Mucosa of stomach (tissue), 1 donor: ENCODE results near the gene TRPC6.

Experiments used
- H3K27me3 ChIP-seq: one replicate; pipeline ENCODE4 v1.7.0; 2013; ENCODE audit warnings: mild to moderate bottlenecking, low read length; ENCODE audit not compliant: control insufficient read depth, insufficient read depth
- H3K36me3 ChIP-seq: one replicate; pipeline ENCODE4 v1.7.0; 2013; ENCODE audit warnings: low read length; ENCODE audit not compliant: control insufficient read depth, insufficient read depth
- H3K4me1 ChIP-seq: one replicate; pipeline ENCODE4 v1.7.0; 2013; ENCODE audit warnings: mild to moderate bottlenecking, low read length; ENCODE audit not compliant: control insufficient read depth, insufficient read depth
- H3K4me3 ChIP-seq: one replicate; pipeline ENCODE4 v1.7.0; 2013; ENCODE audit warnings: low read length
- H3K9ac ChIP-seq: one replicate; pipeline ENCODE4 v1.7.0; 2013; ENCODE audit warnings: mild to moderate bottlenecking, low read length, moderate library complexity
- H3K9me3 ChIP-seq: one replicate; pipeline ENCODE4 v1.7.0; 2013; ENCODE audit warnings: mild to moderate bottlenecking, low read length, moderate library complexity; ENCODE audit not compliant: control insufficient read depth
- donor health status: Pancreatic carcinoma.

TRPC6 gene

GRCh38 chr11:101511065-101511464, 72.7 kb downstream of the TRPC6 start:
- Histone ChIP-seq H3K27me3 (no peaks in the 10 kb centered on the region), H3K9ac (no peak overlapping the region), H3K9me3 (no peaks in the 10 kb centered on the region), H3K4me3 (no peak overlapping the region), H3K4me1 (no peaks in the 10 kb centered on the region), H3K36me3 (no peaks in the 10 kb centered on the region)

DNA sequence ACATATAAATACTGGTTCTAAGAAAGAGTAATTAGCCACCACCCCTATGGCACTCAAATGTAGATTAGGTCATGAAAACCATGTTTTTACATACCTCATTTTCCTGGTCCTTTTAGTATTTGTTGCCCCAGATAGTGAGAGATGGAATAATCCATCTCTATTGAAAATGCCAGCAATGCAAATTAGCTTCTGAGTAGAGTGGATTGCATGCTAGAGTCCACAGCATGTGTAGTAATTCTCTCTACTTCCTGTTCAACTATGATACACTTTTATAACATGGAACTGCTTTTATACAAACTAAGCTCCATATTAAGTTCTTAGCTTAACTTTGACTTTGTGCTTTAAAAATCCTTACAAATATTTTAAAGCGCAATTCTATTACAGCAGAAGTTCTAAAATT, 73.2 kb downstream of the TRPC6 start:
- no peak overlapping the region for H3K4me3 ChIP-seq

GRCh38 chr11:101509922-101510321, 73.9 kb downstream of the TRPC6 start:
- no peak overlapping the region for H3K4me3 ChIP-seq
- H3K9me3 ChIP-seq = no peaks in the 10 kb centered on the region
- no peaks in the 10 kb centered on the region for H3K4me1 ChIP-seq
- H3K9ac ChIP-seq = no peak overlapping the region
- H3K36me3 ChIP-seq = no peaks in the 10 kb centered on the region
- H3K27me3 ChIP-seq = no peaks in the 10 kb centered on the region

More for the DNA sequence above, 73.2 kb downstream of the TRPC6 start:
- Histone ChIP-seq H3K36me3 (no peaks in the 10 kb centered on the region), H3K4me1 (no peaks in the 10 kb centered on the region), H3K27me3 (no peaks in the 10 kb centered on the region), H3K9ac (no peak overlapping the region), H3K9me3 (no peaks in the 10 kb centered on the region)

GRCh38 chr11:101508370-101508769, 75.4 kb downstream of the TRPC6 start:
- Histone ChIP-seq H3K9ac (no peak overlapping the region), H3K9me3 (no peaks in the 10 kb centered on the region), H3K4me3 (no peak overlapping the region), H3K27me3 (no peaks in the 10 kb centered on the region), H3K36me3 (no peaks in the 10 kb centered on the region), H3K4me1 (no peaks in the 10 kb centered on the region)

- no peaks in the 10 kb centered on the region for H3K9me3 ChIP-seq
Measured at GRCh38 chr11:101498891-101499290, 84.9 kb downstream of the TRPC6 start.

DNA sequence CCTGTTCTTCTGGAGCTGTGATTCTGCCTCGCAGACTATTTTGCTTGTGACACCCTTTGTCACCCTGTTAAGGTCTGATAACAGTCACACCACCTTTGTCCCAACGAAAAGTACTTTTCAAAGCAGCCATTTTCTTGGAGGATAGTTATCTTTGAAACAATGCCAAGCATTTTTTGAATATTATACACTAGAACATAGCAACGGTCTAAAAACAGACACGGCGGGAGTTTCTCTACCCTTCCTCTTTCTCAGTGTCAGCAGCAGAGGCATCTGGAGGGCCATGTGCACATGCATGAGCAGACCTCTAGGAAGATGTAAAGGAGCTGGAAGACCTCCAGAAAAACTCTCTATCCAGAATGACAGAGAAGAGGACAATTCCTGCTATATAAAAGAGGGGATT, 86.5 kb downstream of the TRPC6 start:
- Histone ChIP-seq H3K27me3 (no peaks in the 10 kb centered on the region), H3K9me3 (no peaks in the 10 kb centered on the region), H3K9ac (no peak overlapping the region), H3K4me3 (no peak overlapping the region), H3K4me1 (no peaks in the 10 kb centered on the region), H3K36me3 (no peaks in the 10 kb centered on the region)

More at GRCh38 chr11:101498891-101499290, 84.9 kb downstream of the TRPC6 start:
- Histone ChIP-seq H3K4me3 (no peak overlapping the region), H3K9ac (no peak overlapping the region), H3K27me3 (no peaks in the 10 kb centered on the region), H3K36me3 (no peaks in the 10 kb centered on the region), H3K4me1 (no peaks in the 10 kb centered on the region)

DNA sequence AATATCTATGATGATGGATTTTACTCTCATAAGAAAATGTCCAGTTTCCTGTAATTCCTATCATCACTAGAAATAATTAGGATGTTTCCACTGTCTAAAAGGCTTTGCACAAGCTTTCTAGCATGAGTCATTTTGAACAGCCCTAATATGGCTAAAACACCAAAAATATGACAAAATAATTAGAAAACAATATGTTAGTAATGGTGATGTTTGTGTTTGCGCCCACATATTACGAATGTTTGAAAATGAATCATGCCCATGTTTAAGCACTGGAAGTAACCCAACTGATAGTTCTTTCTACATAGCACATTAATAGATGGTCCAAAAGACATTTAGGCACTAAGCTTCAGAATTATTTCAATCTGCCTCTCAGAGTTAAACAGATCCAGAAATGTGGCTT, 96.0 kb downstream of the TRPC6 start:
- Histone ChIP-seq H3K9me3 (no peaks in the 10 kb centered on the region), H3K27me3 (no peaks in the 10 kb centered on the region), H3K4me3 (no peak overlapping the region), H3K9ac (no peak overlapping the region), H3K36me3 (no peaks in the 10 kb centered on the region), H3K4me1 (no peaks in the 10 kb centered on the region)

GRCh38 chr11:101482556-101483124, 101.2 kb downstream of the TRPC6 start:
- H3K4me3 ChIP-seq = no peak overlapping the region
- no peaks in the 10 kb centered on the region for H3K9me3 ChIP-seq
- H3K4me1 ChIP-seq = no peaks in the 10 kb centered on the region
- H3K9ac ChIP-seq = no peak overlapping the region
- no peaks in the 10 kb centered on the region for H3K36me3 ChIP-seq
- no peaks in the 10 kb centered on the region for H3K27me3 ChIP-seq

DNA sequence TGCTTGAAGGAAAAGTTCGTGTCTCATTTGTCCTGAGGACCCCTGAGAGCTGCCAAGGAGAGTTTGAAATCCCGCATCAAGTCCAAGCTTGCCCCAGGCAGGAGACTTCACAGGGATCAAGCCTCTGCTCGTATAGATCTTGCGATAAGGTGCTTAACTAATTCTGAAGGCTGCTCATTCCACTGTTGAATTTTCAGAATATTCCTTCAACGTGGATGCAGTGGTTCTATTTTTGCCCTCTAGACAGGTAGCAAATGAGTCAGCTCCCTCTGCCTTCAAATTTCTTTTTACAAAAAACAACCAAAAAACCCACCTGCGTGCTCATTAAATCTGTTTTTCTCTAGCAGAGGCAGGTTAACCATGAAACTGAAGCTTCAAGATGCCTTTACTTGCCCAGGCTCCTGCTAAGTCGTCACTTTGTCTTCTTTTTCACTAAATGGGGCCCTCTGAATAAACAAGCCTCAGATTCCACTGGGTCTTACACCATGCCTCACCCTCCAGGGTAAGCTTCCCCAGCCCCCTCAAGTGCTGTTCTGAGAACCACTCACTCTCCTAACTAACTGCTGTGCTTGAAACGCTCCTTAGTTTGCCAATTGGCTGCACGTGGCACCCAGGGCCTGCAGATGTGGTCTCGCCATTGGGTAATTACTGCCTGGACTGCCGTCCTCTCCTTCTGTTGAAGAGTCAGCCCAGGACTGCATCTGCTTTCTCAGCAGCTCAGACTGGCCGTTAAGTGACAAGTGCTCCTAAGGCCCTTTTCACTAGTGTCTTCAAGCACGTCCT, 105.0 kb downstream of the TRPC6 start:
- Histone ChIP-seq H3K4me3 (no peak overlapping the region), H3K27me3 (no peaks in the 10 kb centered on the region), H3K9ac (no peak overlapping the region), H3K36me3 (no peaks in the 10 kb centered on the region), H3K9me3 (no peaks in the 10 kb centered on the region), H3K4me1 (no peaks in the 10 kb centered on the region)

GRCh38 chr11:101477926-101478325, 105.9 kb downstream of the TRPC6 start:
- Histone ChIP-seq H3K4me3 (no peak overlapping the region), H3K36me3 (no peaks in the 10 kb centered on the region), H3K9me3 (no peaks in the 10 kb centered on the region), H3K4me1 (no peaks in the 10 kb centered on the region), H3K27me3 (no peaks in the 10 kb centered on the region), H3K9ac (no peak overlapping the region)

DNA sequence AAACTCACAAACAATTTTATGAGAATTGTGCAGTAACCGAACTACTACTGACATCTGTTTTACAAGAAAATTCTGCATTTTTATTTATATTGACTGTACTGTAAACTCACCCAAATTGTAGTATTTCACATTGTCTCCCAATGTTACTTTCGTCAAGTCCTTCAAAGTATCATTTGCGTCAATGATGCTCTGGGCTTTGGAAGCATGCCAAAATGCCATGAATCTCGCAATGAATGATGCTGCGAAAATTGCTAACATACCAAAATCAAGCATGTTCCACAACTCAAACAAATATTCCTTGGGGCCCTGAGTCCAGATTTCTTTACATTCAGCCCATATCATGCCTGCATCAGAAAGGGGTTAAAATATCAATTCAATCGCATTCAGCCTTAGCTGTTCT, 107.6 kb downstream of the TRPC6 start:
- H3K9me3 ChIP-seq = no peaks in the 10 kb centered on the region
- H3K27me3 ChIP-seq = no peaks in the 10 kb centered on the region
- no peak overlapping the region for H3K4me3 ChIP-seq
- no peak overlapping the region for H3K9ac ChIP-seq
- no peaks in the 10 kb centered on the region for H3K36me3 ChIP-seq
- H3K4me1 ChIP-seq = no peaks in the 10 kb centered on the region

- H3K4me1 ChIP-seq = no peaks in the 10 kb centered on the region
- no peak overlapping the region for H3K9ac ChIP-seq
- H3K27me3 ChIP-seq = no peaks in the 10 kb centered on the region
- no peaks in the 10 kb centered on the region for H3K9me3 ChIP-seq
- no peaks in the 10 kb centered on the region for H3K36me3 ChIP-seq
- H3K4me3 ChIP-seq = no peak overlapping the region
Measured at GRCh38 chr11:101475699-101476098, 108.1 kb downstream of the TRPC6 start.
